Lung (tissue), 12 donors: ENCODE results near the gene ZNF12. TPM values are rescaled to one million over a fixed set of nuclear protein-coding genes. Genes with fewer than 3 reads are reported as not detected.
"Not testable (repeated sequence)": the region's sequence is repeated elsewhere in the genome, so short reads cannot be mapped to it uniquely, and the experiment has no call there.

ENCODE experiments used
- ATAC-seq: fragments of 200-7000 bp; cut with Tn5 transposase; one replicate; pipeline ENCODE4 v1.9.1; 2020; ENCODE audit warnings: moderate number of reproducible peaks; ENCODE audit not compliant: insufficient read depth, low FRiP score
- DNase-seq, 3 donors: peaks; one replicate each; pipeline ENCODE4 v3.0.0-alpha.2; 2013 to 2017
- H3K27ac ChIP-seq, 2 donors: one replicate each; pipeline ENCODE4 v1.5.1; 2013; ENCODE audit warnings: mild to moderate bottlenecking in 2 of 2, moderate library complexity in 2 of 2, control low read depth in 1 of 2, inconsistent platforms in 1 of 2, low read depth in 1 of 2, low read length in 1 of 2
- H3K27me3 ChIP-seq, 3 donors: one replicate each; pipeline ENCODE4 v1.5.1; 2013; ENCODE audit warnings: low read length in 2 of 3; ENCODE audit not compliant: control insufficient read depth in 3 of 3, insufficient read depth in 3 of 3
- H3K36me3 ChIP-seq, 4 donors: one replicate each; pipeline ENCODE4 v1.5.1; 2013; ENCODE audit warnings: low read length in 4 of 4, mild to moderate bottlenecking in 1 of 4, moderate library complexity in 1 of 4; ENCODE audit not compliant: control insufficient read depth in 4 of 4, insufficient read depth in 4 of 4
- H3K4me1 ChIP-seq, 5 donors: one replicate each; pipeline ENCODE4 v1.5.1; 2013; ENCODE audit warnings: low read length in 5 of 5, mild to moderate bottlenecking in 2 of 5, moderate library complexity in 1 of 5; ENCODE audit not compliant: control insufficient read depth in 5 of 5, insufficient read depth in 5 of 5
- H3K4me3 ChIP-seq: one replicate; pipeline ENCODE4 v1.5.1; 2013; ENCODE audit warnings: mild to moderate bottlenecking, control low read depth, moderate library complexity
- H3K9ac ChIP-seq, 2 donors: one replicate each; pipeline ENCODE4 v1.5.1; 2013; ENCODE audit warnings: low read length in 2 of 2, control low read depth in 1 of 2; ENCODE audit not compliant: insufficient read depth in 1 of 2
- H3K9me3 ChIP-seq, 4 donors: one replicate each; pipeline ENCODE4 v1.5.1; 2013; ENCODE audit warnings: low read length in 3 of 4, mild to moderate bottlenecking in 1 of 4, moderate library complexity in 1 of 4; ENCODE audit not compliant: control insufficient read depth in 4 of 4, insufficient read depth in 3 of 4
- CTCF ChIP-seq: IDR thresholded peaks from 2 replicates; pipeline ENCODE4 v1.5.1; 2012; ENCODE audit warnings: mild to moderate bottlenecking; ENCODE audit errors: control extremely low read depth, extremely low read depth
- WGBS, 2 donors: extraction: QIAGEN DNeasy Blood & Tissue Kit; methylation state at CpG; one replicate each; pipeline ENCODE4 v1.1.7; 2013; 5-methylcytosine and 5-hydroxymethylcytosine counted together
- polyA plus RNA-seq, 2 donors: library from polyadenylated mRNA; stranded (reverse); fragments of 200-250 nt; gene quantifications; one replicate each; pipeline ENCODE4 v1.2.1, GENCODE V29; 2013
- total RNA-seq, 2 donors: library from RNA; depleted of rRNA in 1 of 2; stranded (reverse); fragments of >200 nt in 1 of 2; gene quantifications; one replicate each; pipeline ENCODE4 v1.2.1, GENCODE V29; 2014 to 2021
- donor health status: control.
- donor health status: control.
- donor health status: Bipolar disorder and iron deficiency.
- donor health status: healthy.
- donor health status: DM: yes; HTN: yes; CAD: no.

The ZNF12 gene
- total and polyA plus RNA-seq, 4 donors: 9.3 to 36.5 (median 16.0) TPM

- WGBS, 2 donors: 97 to 98% methylated on average over 1 of the region's 1 CpG
- H3K9me3 ChIP-seq: peaks cover 7 to 59% (median 45%) of the 10 kb centered on the region in 4 donors
- ATAC-seq (no peak), DNase-seq (no peak)
- H3K9ac ChIP-seq: no peak overlapping the region
- no peak overlapping the region for H3K4me3 ChIP-seq
- H3K36me3 ChIP-seq: peaks cover 0 to 6% (median 0%) of the 10 kb centered on the region in 4 donors
- H3K27me3 ChIP-seq: no peaks in the 10 kb centered on the region
- no peak overlapping the region for H3K27ac ChIP-seq
- TF ChIP-seq CTCF: no peak
- H3K4me1 ChIP-seq: no peaks in the 10 kb centered on the region
Observed at GRCh38 chr7:6680146-6680545, 26.6 kb downstream of the ZNF12 start.

GRCh38 chr7:6675807-6676405 is 30.8 kb downstream of the ZNF12 start:
- Histone ChIP-seq H3K4me1 (no peaks in the 10 kb centered on the region), H3K4me3 (no peak overlapping the region), H3K9me3 (peaks cover 13 to 70% (median 36%) of the 10 kb centered on the region in 4 donors), H3K36me3 (peaks cover 0 to 12% (median 7%) of the 10 kb centered on the region in 4 donors), H3K27me3 (no peaks in the 10 kb centered on the region), H3K27ac (no peak overlapping the region), H3K9ac (no peak overlapping the region)
- no peak for TF ChIP-seq CTCF
- ATAC-seq (no peak), DNase-seq (no peak)
- 91 to 97% methylated on average over 1 of the region's 1 CpG for WGBS, 2 donors

DNA sequence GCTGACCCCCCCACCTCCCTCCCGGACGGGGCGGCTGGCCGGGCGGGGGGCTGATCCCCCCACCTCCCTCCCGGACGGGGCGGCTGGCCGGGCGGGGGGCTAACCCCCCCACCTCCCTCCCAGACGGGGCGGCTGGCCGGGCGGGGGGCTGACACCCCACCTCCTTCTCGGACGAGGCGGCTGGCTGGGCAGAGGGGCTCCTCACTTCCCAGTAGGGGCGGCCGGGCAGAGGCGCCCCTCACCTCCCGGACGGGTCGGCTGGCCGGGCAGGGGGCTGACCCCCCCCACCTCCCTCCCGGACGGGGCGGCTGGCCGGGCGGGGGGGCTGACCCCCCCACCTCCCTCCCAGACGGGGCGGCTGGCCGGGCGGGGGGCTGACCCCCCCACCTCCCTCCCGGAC is 35.9 kb downstream of the ZNF12 start:
- H3K9me3 ChIP-seq: peaks cover 14 to 30% (median 22%) of the 10 kb centered on the region in 4 donors
- not testable (repeated sequence) for H3K4me3 ChIP-seq, H3K27ac ChIP-seq, ATAC-seq, H3K4me1 ChIP-seq, DNase-seq, H3K27me3 ChIP-seq, H3K9ac ChIP-seq
- H3K36me3 ChIP-seq: peaks cover 0 to 22% (median 14%) of the 10 kb centered on the region in 4 donors
- WGBS, 2 donors: 94 to 95% methylated on average over 11 to 25 of the region's 34 CpGs

DNA sequence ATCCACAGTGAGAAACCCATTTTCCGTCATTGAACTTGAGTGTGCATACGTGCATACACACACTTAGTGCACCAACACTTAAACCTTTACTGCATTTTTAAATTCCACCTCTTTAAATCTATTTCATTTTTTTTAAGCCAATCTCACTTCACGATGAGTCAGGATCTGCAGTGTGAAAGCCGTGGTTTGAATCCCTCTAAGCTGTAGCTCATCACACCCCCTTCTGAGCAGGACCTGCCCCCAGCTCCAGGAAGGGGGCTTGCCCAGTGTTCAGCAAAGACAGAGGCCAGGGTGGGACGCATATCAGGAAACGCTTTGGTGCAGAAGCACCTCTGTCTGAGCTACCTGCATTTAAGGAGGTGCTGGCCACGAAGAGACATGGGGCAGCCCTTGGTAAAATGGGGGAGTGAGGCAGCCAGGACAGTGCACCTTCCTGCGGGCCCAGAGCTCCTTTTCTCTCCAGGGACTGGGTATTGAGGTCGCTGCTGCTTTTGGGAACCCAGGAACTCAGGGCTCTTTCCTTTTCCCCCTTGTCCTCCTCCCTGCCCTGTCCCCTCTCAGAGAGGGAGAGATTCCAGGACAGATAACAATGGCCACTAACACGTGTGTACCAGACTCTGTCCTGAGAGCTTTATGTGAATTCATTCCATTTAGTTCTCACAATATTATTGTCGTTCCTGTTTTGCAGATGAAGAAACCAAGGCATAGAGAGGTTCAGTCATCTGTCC is 48.0 kb downstream of the ZNF12 start:
- peaks cover 0 to 6% (median 0%) of the 10 kb centered on the region in 5 donors for H3K4me1 ChIP-seq
- H3K27ac ChIP-seq: no peak overlapping the region
- peaks cover 0 to 7% (median 0%) of the 10 kb centered on the region in 4 donors for H3K9me3 ChIP-seq
- no peak for DNase-seq
- H3K9ac ChIP-seq: no peak overlapping the region
- H3K36me3 ChIP-seq: peaks cover 0 to 24% (median 5%) of the 10 kb centered on the region in 4 donors
- no peaks in the 10 kb centered on the region for H3K27me3 ChIP-seq
- WGBS, 2 donors: 28 to 35% methylated on average over 11 of the region's 11 CpGs
- no peak for TF ChIP-seq CTCF
- H3K4me3 ChIP-seq: no peak overlapping the region
- ATAC-seq: no peak
